ENCODE measurements around the gene FSD2. TPM values are rescaled to one million over a fixed set of nuclear protein-coding genes. Genes with fewer than 3 reads are reported as not detected.

The FSD2 gene
- total and polyA plus RNA-seq, 10 of the 15 experiments (the other 5 are each of a cell fraction or from before 2014, with no cell fraction given): under 0.01 to 0.39 (median 0.07) TPM; not detected in 3

DNA sequence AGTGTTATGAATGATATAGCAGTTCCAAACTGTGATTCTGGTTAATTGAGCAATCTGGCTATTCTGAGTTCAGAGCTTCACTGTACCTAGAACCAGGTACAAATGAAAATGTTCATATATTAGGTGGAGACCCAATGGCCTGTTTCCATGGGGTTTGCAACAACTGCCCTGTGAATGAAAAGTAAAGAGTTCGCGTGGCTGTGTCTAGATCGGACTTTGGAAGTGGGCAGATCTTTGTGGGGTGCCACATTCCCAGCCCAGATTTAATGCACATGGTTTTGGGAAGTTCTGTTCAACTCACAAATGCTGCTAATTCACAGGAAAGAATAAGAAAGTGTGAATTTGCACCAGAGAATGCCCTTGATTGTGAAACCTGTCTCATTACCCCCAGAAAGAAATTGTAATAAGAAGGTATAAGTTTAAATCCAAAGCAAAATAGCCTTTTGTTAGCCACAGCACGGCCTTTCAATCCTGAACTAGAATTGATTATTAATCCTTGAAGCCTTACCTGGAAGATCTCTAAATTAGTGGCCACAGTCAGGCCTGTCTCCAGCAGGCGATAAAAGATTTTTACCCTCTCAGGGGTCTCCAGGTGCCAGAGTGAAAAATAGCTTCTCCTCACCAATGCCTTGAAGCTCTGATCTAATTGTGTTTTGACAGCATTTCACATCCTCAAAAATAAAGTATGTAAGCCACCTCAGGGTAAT is 26.2 kb upstream of the FSD2 start (continued):
- TF ChIP-seq, protein P1, sequence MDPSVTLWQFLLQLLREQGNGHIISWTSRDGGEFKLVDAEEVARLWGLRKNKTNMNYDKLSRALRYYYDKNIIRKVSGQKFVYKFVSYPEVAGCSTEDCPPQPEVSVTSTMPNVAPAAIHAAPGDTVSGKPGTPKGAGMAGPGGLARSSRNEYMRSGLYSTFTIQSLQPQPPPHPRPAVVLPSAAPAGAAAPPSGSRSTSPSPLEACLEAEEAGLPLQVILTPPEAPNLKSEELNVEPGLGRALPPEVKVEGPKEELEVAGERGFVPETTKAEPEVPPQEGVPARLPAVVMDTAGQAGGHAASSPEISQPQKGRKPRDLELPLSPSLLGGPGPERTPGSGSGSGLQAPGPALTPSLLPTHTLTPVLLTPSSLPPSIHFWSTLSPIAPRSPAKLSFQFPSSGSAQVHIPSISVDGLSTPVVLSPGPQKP (IDR thresholded peaks at IDR 0.05; ENCODE audit: low read depth, low read length): no peak
- TF ChIP-seq, protein P2, sequence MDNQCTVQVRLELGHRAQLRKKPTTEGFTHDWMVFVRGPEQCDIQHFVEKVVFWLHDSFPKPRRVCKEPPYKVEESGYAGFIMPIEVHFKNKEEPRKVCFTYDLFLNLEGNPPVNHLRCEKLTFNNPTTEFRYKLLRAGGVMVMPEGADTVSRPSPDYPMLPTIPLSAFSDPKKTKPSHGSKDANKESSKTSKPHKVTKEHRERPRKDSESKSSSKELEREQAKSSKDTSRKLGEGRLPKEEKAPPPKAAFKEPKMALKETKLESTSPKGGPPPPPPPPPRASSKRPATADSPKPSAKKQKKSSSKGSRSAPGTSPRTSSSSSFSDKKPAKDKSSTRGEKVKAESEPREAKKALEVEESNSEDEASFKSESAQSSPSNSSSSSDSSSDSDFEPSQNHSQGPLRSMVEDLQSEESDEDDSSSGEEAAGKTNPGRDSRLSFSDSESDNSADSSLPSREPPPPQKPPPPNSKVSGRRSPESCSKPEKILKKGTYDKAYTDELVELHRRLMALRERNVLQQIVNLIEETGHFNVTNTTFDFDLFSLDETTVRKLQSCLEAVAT (IDR thresholded peaks at IDR 0.05): peak; percentile 90
- TF ChIP-seq POLR2A (IDR thresholded peaks at IDR 0.05; ENCODE audit: low read depth, low read length) (no peak), IRF4 (IDR thresholded peaks at IDR 0.05; ENCODE audit: low read depth, low read length) (no peak)

DNA sequence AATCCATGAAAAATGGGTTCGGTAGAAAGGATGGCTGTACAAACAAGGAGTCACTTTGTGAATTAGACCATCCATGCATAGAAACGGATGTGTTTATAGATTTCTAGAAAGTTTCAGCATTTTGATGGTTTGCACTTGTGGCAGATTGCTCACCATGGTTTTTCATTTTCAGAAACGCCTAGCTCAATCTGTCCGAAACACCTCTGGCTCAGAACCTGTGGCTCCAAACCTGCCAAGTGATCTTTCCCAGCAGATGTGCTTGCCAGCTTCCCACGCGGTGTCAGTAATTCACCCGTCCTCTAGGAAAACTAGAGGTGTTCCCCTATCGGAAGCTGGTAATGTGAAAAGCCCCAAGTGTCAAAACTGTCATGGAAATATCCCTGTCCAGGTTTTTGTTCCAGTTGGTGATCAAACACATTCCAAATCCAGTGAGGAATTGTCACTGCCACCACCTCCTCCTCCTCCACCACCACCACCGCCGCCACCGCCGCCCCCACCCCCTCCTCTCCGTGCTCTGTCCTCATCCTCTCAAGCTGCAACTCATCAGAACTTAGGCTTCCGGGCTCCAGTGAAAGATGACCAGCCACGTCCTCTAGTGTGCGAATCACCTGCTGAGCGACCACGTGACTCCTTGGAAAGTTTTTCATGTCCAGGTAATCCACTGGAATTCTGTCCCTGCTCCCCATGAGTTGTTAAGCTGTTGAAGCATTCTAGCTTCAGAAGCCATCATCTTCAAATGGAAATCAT is 24.7 kb upstream of the FSD2 start:
- Histone ChIP-seq H3K4me1 (ENCODE audit: control insufficient read depth, insufficient read depth, low read length) (peaks cover 18% of the 10 kb centered on the region), H3K27ac (ENCODE audit: control insufficient read depth, insufficient read depth) (no peak overlapping the region), H3K36me3 (ENCODE audit: control insufficient read depth in 2 of 2, insufficient read depth in 2 of 2, low read length in 1 of 2) (peaks cover 24 to 37% of the 10 kb centered on the region in 2 experiments), H3K79me2 (ENCODE audit: control insufficient read depth, insufficient read depth, low read length) (no peaks in the 10 kb centered on the region), H3K9me3 (replicated peaks; ENCODE audit: control insufficient read depth, insufficient read depth, low read length) (no peaks in the 10 kb centered on the region), H3K4me3 (no peak overlapping the region), H4K20me1 (ENCODE audit: control insufficient read depth, insufficient read depth) (peaks cover 6% of the 10 kb centered on the region; the same call in 1 of the 2 replicates), H3K27me3 (replicated peaks in 1 of 2; ENCODE audit: control insufficient read depth in 2 of 2, insufficient read depth in 2 of 2, low read length in 1 of 2) (no peaks in the 10 kb centered on the region), H3K4me2 (ENCODE audit: control insufficient read depth, insufficient read depth) (no peak overlapping the region), H2AFZ (ENCODE audit: control insufficient read depth, low read depth, low read length) (no peak overlapping the region), H3K9ac (ENCODE audit: control insufficient read depth, insufficient read depth, low read length) (no peak overlapping the region)
- DNase-seq (ENCODE audit: low read depth, low spot score): no peak
- ChIA-PET SMC1A (ENCODE audit: uncharacterized antibody, unreplicated experiment) (interaction anchor here (0.8 to 2.9 kb wide), 5 partner anchors 17 to 34 kb away, joined by 3 to 15 read pairs (median 3); no protein-coding TSS in a partner anchor), POLR2A (no interaction called here), CTCF (interaction anchor here (0.7 to 2.1 kb wide), 4 partner anchors 18 to 181 kb away, joined by 3 to 10 read pairs (median 6); partner anchors contain the start of gene C15orf40), RAD21 (ENCODE audit: unreplicated experiment) (no interaction called here)
- in situ Hi-C loops (cut with MboI) (loop anchor here (10.0 kb wide), 2 partner anchors 286 to 1536 kb away; partner anchors contain the start of gene RPS17), intact Hi-C loops (cut with micrococcal nuclease; ENCODE audit: unreplicated experiment) (loop anchor here (5.0 to 10.0 kb wide), 2 partner anchors 157 to 296 kb away; partner anchors contain the start of gene RAMAC)
- FAIRE-seq: no peak
- WGBS (ENCODE audit: insufficient coverage, insufficient replicate concordance, low lambda C conversion rate, missing lambda C conversion rate): 47% methylated on average over 14 of the region's 18 CpGs
- TF ChIP-seq PAX5 (IDR thresholded peaks at IDR 0.05; ENCODE audit: borderline replicate concordance, low read depth, low read length) (no peak), EED (IDR thresholded peaks at IDR 0.05; ENCODE audit: low read depth) (0 out of 2 replicates have a peak, but pooled peaks have one; percentile 12), JUNB (IDR thresholded peaks at IDR 0.05) (0 out of 2 replicates have a peak, but pooled peaks have one; percentile 20), POLR2AphosphoS5 (IDR thresholded peaks at IDR 0.05; ENCODE audit: low read length) (0 out of 2 replicates have a peak, but pooled peaks have one; percentile 23), RCOR1 (conservative IDR thresholded peaks at IDR 0.05; ENCODE audit: low read depth, low read length) (no peak), NFIC (IDR thresholded peaks at IDR 0.05; ENCODE audit: low read depth, low read length) (peak; percentile 47; the same call in 1 of the 2 replicates), TCF3 (IDR thresholded peaks at IDR 0.05; ENCODE audit: borderline replicate concordance, insufficient read depth, low read depth, low read length) (peak; percentile 55; the same call in 1 of the 2 replicates), CREB1 (IDR thresholded peaks at IDR 0.05; ENCODE audit: low read depth) (no peak), BCL11A (IDR thresholded peaks at IDR 0.05; ENCODE audit: low read depth, low read length) (no peak), JUND (IDR thresholded peaks at IDR 0.05; ENCODE audit: low read depth, low read length) (no peak), NFYB (IDR thresholded peaks at IDR 0.05; ENCODE audit: insufficient read depth, low read depth, low read length) (no peak), YY1 (IDR thresholded peaks at IDR 0.05; ENCODE audit: low read depth, low read length) (no peak), RUNX3 (IDR thresholded peaks at IDR 0.05; ENCODE audit: low read length) (peak; percentile 69), SMAD1 (IDR thresholded peaks at IDR 0.05; ENCODE audit: low read depth, partially characterized antibody) (no peak), NBN (IDR thresholded peaks at IDR 0.05) (no peak), RAD21 (IDR thresholded peaks at IDR 0.05; ENCODE audit: insufficient read depth, low read depth, low read length) (no peak), RAD51 (IDR thresholded peaks at IDR 0.05) (no peak)
- BruUV-seq (replicated peaks): no TSS peak
- ATAC-seq: no peak

Data from GM12878 (cell line).